T47D (cell line): ENCODE results near the gene NOXA1.
A peak's percentile ranks its signal among the peaks of the same experiment; 100 is the strongest.
"Not testable (repeated sequence)": the region's sequence is repeated elsewhere in the genome, so short reads cannot be mapped to it uniquely, and the experiment has no call there.

ENCODE experiments used
- DNase-seq, 2 experiments: peaks; one replicate each; pipeline versions ENCODE4 v3.0.0 to v3.0.0-alpha.2; 2011 to 2012; ENCODE audit warnings: low read depth in 1 of 2, low spot score in 1 of 2
- JUND ChIP-seq: IDR thresholded peaks from 2 replicates; pipeline ENCODE4 v1.6.1; 2012; ENCODE audit warnings: low read depth
- in situ Hi-C: cut with HindIII; loops from 2 replicates; pipeline ENCODE4 v1.10.0; 2016; ENCODE audit warnings: low sequenced_read_pairs, low pct_unique_long_range_greater_than_20kb

NOXA1 gene

DNA sequence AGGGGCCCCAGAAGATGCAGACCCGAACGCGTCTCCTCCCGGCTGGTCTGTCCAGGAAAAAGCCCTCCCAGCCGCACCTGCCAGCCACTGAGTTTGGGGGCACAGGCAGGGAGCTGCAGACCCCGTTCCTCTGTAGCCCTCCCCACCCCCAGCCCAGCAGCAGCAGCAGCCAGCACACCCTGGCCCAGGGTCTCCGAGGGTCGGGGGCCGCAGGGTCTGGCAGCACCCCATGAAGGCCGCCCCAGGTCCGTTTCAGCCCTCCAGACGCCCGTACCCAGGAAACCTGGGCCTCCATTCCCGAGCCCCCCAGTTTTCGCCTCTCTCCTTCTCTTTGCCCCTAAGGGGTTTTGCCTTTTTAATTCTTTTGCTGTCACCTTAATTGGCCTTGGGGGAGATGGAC is 19.9 kb upstream of the NOXA1 start:
- in situ Hi-C loops, result no loop called here
- DNase-seq, result no peak
- no peak for TF ChIP-seq JUND

DNA sequence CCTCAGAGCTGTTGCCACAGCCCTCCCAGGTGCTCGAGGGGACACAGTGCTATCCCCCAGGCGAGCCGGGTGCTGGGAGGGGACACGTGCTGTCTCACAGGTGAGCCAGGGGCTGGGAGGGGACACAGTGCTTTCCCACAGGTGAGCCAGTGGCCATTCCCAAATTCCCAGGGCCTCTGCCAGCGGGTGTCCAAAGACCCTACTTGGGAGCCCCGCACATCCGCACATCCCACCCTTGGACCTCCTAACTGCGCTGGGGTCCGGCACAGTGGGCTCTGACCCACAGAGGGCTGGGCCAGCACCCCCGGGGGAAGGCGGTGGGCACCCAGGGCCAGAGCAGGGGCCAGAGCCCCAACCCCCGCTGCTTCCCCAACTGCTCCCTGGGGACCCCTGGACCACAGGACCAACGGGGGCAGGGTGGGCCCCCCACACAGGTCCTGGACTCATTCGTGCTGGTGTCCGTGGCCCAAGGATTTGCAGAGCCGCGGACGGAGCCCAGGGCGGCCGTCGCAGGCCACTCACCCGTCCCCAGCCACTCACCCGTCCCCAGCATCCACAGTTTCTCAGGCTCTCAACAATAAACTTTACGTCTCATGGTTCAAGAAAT is 18.1 kb upstream of the NOXA1 start:
- in situ Hi-C loops, result no loop called here
- TF ChIP-seq JUND, result no peak
- no peak for DNase-seq

DNA sequence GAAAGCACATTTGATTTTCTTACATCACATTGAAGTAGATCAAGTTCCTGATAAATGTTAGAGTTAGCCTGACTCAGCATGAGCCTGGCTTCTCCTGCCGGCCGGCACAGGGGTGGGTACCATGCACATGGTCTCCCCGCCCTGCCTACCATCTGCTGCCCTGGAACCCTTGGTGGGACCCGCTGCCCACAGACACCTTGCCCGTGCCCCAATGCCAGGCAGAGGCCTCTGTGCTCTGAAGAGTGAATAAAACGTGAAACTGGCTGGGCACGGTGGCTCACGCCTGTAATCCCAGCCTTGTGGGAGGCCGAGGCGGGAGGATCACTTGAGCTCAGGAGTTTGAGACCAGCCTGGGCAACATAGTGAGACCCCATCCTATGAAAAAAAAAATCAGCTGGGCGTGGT is 17.5 kb upstream of the NOXA1 start:
- DNase-seq, result no peak
- no peak for TF ChIP-seq JUND
- in situ Hi-C loops, result no loop called here

DNA sequence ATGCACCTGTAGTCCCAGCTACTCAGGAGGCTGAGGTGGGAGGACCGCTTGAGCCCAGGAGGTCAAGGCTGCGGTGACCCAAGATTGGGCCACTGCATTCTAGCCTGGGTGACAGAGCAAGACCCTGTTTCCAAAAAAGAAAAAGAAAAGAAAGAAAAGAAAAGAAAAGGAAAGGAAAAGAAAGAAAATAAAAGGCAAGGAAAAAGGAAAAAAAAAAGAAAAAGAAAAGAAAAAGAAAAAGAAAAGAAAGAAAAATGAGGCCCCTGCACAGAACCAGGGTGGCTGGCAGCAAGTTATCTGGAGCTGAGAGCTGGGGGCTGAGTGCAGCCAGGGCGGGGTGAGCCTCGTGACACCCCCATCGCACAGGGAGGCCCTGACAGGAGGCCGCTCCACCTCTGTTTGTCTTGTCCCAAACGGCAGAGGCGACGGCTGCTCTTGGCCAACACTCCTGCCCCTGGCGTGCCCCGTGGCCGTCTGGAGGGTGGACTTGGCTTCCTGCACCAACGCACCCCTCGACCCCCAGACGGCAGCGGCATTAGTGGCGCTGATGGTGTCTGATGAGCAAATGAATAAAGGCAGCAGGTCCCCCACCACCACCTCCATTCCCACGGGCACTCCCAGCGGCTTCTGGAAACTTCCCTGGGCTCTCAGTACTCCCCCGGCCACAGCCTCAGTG is 17.0 kb upstream of the NOXA1 start:
- TF ChIP-seq JUND, result no peak
- no peak for DNase-seq
- in situ Hi-C loops, result no loop called here

DNA sequence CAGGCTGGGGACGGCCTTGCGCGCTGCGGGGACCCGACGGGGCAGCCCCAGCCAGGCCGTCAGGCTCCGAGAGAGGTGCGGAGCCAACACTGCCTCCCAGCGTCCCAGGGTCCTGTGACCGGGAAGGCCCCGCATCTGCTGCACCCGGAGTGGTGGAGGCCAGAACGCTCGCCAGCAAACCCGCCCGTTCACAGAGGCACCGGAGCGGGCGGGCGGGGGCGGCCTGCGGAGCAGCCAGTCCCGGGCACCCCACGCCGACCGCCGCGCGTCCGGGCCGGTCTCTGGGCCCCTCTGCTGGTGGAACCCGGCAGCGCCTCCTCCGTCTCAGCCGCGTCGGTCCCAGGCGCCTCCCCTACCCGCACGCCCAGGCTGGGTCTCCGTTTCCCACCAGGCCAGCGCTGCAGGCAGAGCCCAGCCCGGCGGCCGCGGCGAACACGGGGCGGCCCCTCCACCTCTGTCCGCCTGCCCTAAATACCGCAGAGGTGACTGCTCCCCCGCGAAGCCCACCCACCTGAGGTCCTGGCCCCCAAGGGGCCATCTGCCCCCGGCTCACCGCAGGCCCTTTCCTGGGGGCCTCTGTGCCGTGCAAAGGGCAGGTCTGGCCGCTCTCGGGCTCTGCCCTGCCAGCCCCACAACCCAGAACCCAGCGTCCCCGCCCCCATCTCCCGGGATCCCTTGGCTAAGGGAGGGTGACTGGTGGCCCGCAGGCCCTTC is 16.2 kb upstream of the NOXA1 start:
- TF ChIP-seq JUND, result no peak
- DNase-seq, result peak; percentile 82 to 87
- in situ Hi-C loops, result no loop called here

DNA sequence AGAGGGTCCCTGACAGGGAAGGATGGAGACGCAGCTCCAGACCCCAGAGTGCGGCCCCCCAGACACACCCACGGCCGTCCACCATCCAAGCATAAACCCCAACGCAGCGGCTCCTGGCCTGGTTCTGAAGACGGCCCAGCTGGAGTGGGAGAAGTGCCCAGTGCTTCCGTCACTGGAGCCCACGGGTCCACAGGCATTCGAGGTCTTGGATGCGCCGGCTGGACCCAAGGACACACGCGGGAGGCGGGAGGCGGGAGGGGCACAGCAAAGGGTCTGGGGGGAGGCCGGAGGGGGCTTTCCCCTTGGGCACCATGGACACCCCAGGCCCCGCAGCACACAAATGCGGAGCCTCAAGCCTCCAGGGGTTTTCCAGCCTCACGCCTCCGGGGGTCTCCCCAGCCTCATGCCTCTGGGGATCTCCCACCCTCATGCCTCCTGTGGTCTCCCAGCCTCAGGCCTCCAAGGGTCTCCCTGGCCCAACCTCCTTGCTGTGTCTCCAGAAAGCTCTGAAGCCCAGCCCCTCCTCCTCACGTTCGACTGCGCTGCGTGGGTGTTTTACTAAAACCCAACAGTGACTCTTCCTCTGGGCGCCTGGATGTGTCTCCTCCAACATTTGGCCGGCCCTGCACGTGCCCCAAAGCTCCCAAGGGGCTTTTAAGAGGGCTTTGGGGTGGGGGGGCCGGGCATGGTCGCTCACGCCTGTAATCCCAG is 15.4 kb upstream of the NOXA1 start:
- no peak for TF ChIP-seq JUND
- no peak for DNase-seq
- in situ Hi-C loops, result no loop called here

DNA sequence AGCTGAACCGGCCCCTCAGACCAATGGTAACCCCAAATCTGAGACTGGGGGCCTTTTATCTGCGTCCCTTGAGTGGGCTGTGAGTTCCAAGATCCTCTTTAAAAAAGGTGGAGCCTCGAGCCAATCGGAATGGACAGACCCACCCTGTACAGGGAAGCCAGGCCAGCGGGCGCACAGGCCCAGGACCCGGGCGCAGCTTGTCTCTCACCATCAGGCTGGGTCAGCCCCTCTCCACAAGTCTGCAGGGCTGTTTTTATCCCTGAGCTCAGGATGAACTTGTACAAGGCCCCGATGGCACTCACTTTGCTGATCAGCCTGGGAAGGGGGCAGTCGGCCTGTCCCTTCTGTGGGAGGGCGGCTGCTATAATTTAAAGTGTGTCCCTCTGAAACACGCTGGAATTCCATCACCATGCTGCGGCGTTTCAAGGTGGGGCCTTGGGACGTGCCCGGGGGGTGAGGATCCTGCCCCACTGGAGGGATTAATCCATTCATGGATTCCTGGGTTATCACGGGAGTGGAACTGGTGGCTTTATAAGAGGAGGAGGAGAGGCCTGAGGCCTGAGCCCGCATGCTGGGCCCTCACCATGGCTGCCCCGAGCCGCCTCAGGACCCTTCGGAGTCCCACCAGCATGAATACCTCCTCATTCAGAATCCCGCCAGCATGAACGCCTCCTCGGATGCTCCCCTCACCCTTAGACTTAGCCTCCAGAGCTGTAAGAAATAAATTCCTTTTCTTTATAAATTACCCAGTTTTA is 14.4 kb upstream of the NOXA1 start:
- no peak for DNase-seq
- in situ Hi-C loops, result no loop called here
- TF ChIP-seq JUND, result no peak

DNA sequence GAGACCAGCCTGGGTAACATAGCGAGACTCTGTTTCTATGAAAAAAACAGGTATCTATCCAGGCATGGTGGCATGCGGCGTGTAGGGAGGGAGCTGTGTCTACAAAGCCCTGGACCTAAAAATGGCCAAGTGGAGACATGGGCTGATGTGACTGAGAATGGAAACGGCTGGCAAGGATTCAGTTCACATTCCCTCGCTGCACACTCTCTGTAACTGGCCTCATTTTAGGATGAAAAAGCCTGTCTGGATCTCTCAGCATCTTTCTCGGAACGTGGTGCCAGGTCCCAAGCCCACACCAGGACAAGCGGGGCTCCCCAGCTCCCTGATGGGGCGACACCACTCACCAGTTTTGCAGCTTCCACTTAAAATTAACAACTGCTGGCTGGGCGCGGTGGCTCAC is 13.7 kb upstream of the NOXA1 start:
- in situ Hi-C loops, result no loop called here
- DNase-seq, result no peak
- no peak for TF ChIP-seq JUND

DNA sequence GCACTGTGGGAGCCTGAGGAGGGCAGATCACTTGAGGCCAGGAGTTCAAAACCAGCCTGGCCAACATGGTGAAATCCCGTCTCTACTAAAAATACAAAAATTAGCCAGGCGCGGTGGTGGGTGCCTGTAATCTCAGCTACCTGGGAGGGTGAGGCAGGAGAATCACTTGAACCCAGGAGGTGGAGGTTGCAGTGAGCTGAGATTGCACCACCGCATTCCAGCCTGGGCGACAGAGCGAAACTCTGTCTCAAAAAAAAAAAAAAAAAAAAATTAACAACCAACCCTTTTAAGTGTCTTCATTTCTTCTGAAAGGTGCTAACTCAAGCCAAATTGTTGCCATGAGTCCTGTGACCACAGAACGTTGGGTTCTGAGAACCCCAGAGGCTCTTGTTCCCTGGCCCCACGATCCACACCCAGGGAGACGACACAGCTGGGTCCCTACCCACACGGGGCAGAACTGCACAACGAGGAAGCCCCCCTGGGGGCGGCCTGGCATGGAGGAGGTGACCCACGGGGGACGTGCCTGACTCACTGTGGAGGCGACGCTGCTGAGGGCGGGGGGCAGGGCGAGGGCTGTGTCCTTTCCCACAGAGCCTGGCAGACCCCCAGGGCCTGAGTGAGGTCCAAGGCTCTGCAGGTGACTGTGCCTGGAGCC is 12.8 kb upstream of the NOXA1 start:
- DNase-seq, in situ Hi-C loops: not testable (repeated sequence)

DNA sequence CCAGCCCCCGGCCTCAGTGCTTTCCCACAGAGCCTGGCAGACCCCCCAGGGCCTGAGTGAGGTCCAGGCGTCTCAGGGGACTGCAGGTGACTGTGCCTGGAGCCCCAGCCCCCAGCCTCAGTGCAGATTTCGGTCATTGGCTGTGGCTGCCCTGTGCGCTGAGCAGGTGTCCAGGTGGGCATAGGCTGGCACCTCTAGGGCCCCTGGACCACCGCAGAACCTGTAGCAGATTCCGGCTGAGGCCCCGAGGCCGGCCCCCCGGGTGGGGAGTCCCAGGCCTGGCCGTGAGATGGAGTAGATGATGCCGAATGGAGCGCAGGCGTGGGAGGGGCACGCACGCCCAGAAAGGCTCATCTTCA is 12.3 kb upstream of the NOXA1 start:
- in situ Hi-C loops, result no loop called here
- no peak for DNase-seq
- no peak for TF ChIP-seq JUND

DNA sequence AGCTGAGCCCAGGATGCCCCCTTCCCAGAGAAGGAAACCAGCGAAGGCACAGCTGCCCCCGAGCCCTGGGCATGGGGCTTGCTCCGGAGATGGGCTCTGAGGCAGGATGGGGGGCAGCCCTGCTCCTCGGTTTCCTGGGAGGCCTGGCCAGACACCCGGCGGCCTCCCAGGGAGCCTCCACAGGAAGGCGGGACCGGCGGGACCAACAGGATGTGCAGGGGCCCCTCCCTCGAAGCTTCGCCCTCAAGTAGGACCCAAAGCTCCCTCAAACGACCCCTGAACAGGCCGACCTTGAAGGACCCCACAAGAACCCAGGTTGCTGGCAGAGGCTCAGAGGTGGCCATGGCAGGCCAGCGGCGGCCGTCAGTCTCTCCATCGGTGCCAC is 11.9 kb upstream of the NOXA1 start:
- no peak for DNase-seq
- TF ChIP-seq JUND, result no peak
- in situ Hi-C loops, result no loop called here
